SH-SY5Y (cell line): ENCODE results near the gene EIF4G3.

Experiments used
- GATA2 ChIP-seq: IDR thresholded peaks from 2 replicates; pipeline ENCODE4 v1.6.1; 2011; ENCODE audit warnings: mild to moderate bottlenecking, low read depth, low read length
- GATA3 ChIP-seq: IDR thresholded peaks from 2 replicates; pipeline ENCODE4 v1.6.1; 2011; ENCODE audit warnings: low read depth, mild to moderate bottlenecking, low read length, moderate library complexity

DNA sequence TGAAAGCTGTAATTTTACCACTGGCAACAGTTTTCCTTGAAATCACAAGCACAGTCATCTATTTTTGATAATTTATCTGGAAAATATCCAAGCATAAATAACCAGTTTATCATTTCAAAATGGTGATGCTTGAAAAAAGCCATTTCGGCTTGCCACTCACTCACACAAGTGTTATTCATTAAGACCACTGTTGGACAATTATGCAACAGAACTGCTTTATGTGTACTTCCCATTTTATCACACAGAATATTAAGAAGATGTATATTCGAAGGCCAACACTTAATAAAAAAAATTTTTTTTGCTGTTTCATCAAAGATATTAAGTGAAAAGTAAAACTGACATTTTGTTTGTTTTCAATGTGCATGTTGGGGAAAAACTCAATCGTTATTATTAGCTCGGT, 62.3 kb downstream of the EIF4G3 start:
- TF ChIP-seq GATA2 = no peak
- no peak for TF ChIP-seq GATA3
